HL-60 (cell line): ENCODE results near the gene CCR4.

Source experiments
- CTCF ChIP-seq: IDR thresholded peaks from one replicate; pipeline ENCODE4 v1.5.1; 2011; ENCODE audit warnings: low read length, control low read depth, inconsistent platforms; ENCODE audit not compliant: insufficient read depth
- GABPA ChIP-seq: IDR thresholded peaks from 2 replicates; pipeline ENCODE4 v1.6.1; 2012; ENCODE audit warnings: low read depth
- POLR2AphosphoS5 ChIP-seq: IDR thresholded peaks from 2 replicates; pipeline ENCODE4 v1.6.1; 2012; ENCODE audit warnings: low read depth
- TF ChIP-seq, protein P1 (sequence below): IDR thresholded peaks from 2 replicates; pipeline ENCODE4 v1.6.1; 2012; ENCODE audit warnings: low read depth; ENCODE audit not compliant: insufficient replicate concordance

- TF ChIP-seq CTCF, result no peak
- TF ChIP-seq, protein P1, sequence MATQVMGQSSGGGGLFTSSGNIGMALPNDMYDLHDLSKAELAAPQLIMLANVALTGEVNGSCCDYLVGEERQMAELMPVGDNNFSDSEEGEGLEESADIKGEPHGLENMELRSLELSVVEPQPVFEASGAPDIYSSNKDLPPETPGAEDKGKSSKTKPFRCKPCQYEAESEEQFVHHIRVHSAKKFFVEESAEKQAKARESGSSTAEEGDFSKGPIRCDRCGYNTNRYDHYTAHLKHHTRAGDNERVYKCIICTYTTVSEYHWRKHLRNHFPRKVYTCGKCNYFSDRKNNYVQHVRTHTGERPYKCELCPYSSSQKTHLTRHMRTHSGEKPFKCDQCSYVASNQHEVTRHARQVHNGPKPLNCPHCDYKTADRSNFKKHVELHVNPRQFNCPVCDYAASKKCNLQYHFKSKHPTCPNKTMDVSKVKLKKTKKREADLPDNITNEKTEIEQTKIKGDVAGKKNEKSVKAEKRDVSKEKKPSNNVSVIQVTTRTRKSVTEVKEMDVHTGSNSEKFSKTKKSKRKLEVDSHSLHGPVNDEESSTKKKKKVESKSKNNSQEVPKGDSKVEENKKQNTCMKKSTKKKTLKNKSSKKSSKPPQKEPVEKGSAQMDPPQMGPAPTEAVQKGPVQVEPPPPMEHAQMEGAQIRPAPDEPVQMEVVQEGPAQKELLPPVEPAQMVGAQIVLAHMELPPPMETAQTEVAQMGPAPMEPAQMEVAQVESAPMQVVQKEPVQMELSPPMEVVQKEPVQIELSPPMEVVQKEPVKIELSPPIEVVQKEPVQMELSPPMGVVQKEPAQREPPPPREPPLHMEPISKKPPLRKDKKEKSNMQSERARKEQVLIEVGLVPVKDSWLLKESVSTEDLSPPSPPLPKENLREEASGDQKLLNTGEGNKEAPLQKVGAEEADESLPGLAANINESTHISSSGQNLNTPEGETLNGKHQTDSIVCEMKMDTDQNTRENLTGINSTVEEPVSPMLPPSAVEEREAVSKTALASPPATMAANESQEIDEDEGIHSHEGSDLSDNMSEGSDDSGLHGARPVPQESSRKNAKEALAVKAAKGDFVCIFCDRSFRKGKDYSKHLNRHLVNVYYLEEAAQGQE, result no peak
- TF ChIP-seq POLR2AphosphoS5, result no peak
- TF ChIP-seq GABPA, result no peak
Measured at GRCh38 chr3:33004205-33004604, 52.8 kb downstream of the CCR4 start.
